ENCODE results near the gene COL5A1. TPM values are rescaled to one million over a fixed set of nuclear protein-coding genes. Genes with fewer than 3 reads are reported as not detected.

The COL5A1 gene
- polyA plus RNA-seq, 3 donors = 0.01 TPM; not detected in 2

DNA sequence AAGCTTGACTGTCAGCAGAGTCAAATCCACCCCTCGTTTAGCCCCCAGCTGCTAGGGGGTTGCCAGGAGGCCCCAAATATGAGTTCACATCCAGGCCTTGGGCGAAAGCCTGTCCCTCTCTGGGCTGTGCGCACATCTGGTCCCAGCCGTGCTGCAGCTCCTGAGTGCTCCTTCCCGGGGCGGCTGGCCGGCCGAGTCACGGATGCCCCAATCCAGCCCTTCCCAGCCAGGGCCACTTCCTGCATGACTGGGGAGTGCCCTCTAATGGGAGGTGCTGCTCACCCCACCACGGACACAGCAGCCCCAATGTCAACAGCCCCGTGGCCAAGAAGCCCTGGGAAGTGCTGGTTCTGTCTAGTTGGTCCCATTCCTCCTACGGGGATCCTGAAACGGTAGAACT, 135.6 kb downstream of the COL5A1 start:
- H3K27ac ChIP-seq (ENCODE audit: low read depth in 1 of 2, low read length in 2 of 2) = no peak overlapping the region
- DNase-seq = no peak
- no peaks in the 10 kb centered on the region for H4K20me1 ChIP-seq (ENCODE audit: insufficient read depth, low read length)
- H3K79me2 ChIP-seq (ENCODE audit: insufficient read depth, low read length) = no peaks in the 10 kb centered on the region
- TF ChIP-seq CTCF (IDR thresholded peaks at IDR 0.05) = no peak
- Mint-ChIP-seq H3K4me1 (no peaks in the 10 kb centered on the region), H3K27ac (no peak overlapping the region), H3K27me3 (ENCODE audit: low read depth in 3 of 3) (peaks cover 7 to 17% (median 8%) of the 10 kb centered on the region in 3 donors), H3K9me3 (no peaks in the 10 kb centered on the region), H3K36me3 (no peaks in the 10 kb centered on the region), H3K4me3 (no peak overlapping the region)
- intact Hi-C loops (cut with micrococcal nuclease) = no loop called here
- no peaks in the 10 kb centered on the region for H3K9me3 ChIP-seq (replicated peaks in 1 of 2; ENCODE audit: control insufficient read depth in 1 of 2, insufficient read depth in 1 of 2, low read length in 2 of 2)
- H2AFZ ChIP-seq (ENCODE audit: insufficient read depth, low read depth, low read length, poor library complexity, severe bottlenecking) = no peak overlapping the region
- H3K27me3 ChIP-seq (ENCODE audit: control insufficient read depth in 2 of 2, insufficient read depth in 2 of 2, low read length in 2 of 2) = no peaks in the 10 kb centered on the region
- no peak overlapping the region for H3K9ac ChIP-seq (ENCODE audit: insufficient read depth, low read length, poor library complexity, severe bottlenecking)
- WGBS (ENCODE audit: insufficient coverage) = 94% methylated on average over 13 of the region's 13 CpGs
- no peak overlapping the region for H3K4me3 ChIP-seq (replicated peaks in 1 of 3; ENCODE audit: low read depth in 2 of 3, low read length in 3 of 3)
- H3K36me3 ChIP-seq (replicated peaks in 1 of 2; ENCODE audit: control insufficient read depth in 1 of 2, insufficient read depth in 2 of 2, low read length in 2 of 2) = no peaks in the 10 kb centered on the region
- no peaks in the 10 kb centered on the region for H3K4me1 ChIP-seq (ENCODE audit: control insufficient read depth in 1 of 2, insufficient read depth in 2 of 2, low read length in 2 of 2)
- no peak overlapping the region for H3K4me2 ChIP-seq (replicated peaks; ENCODE audit: extremely low read depth, low read length, poor library complexity, severe bottlenecking)

DNA sequence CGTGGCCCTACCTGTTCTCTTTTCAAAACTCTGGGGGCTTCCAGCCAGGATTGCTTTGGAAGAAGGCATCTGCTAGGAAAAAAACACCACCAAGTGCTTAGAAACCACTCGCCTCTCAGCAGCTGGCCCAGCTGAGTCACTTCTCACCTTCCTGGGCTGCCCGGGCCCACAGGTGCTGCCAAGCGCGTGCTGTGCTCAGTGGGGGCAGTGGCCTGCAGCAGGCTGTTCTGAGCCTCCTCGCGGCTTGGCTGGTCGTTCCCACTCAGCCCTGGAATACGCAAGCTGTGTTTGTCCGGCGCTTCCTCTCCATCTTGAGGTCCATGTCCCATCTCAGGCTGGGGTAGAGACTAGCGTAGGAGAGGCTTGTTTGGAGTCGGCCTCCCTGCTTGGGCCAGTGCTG, 136.6 kb downstream of the COL5A1 start:
- no peak overlapping the region for H3K27ac Mint-ChIP-seq
- Histone ChIP-seq H3K4me1 (ENCODE audit: control insufficient read depth in 1 of 2, insufficient read depth in 2 of 2, low read length in 2 of 2) (no peaks in the 10 kb centered on the region), H3K27me3 (ENCODE audit: control insufficient read depth in 2 of 2, insufficient read depth in 2 of 2, low read length in 2 of 2) (peaks cover 0 to 5% of the 10 kb centered on the region in 2 donors), H3K27ac (ENCODE audit: low read depth in 1 of 2, low read length in 2 of 2) (no peak overlapping the region), H3K36me3 (replicated peaks in 1 of 2; ENCODE audit: control insufficient read depth in 1 of 2, insufficient read depth in 2 of 2, low read length in 2 of 2) (no peaks in the 10 kb centered on the region), H2AFZ (ENCODE audit: insufficient read depth, low read depth, low read length, poor library complexity, severe bottlenecking) (no peak overlapping the region), H3K9me3 (replicated peaks in 1 of 2; ENCODE audit: control insufficient read depth in 1 of 2, insufficient read depth in 1 of 2, low read length in 2 of 2) (no peaks in the 10 kb centered on the region), H4K20me1 (ENCODE audit: insufficient read depth, low read length) (no peaks in the 10 kb centered on the region), H3K4me3 (replicated peaks in 1 of 3; ENCODE audit: low read depth in 2 of 3, low read length in 3 of 3) (no peak overlapping the region), H3K9ac (ENCODE audit: insufficient read depth, low read length, poor library complexity, severe bottlenecking) (no peak overlapping the region), H3K79me2 (ENCODE audit: insufficient read depth, low read length) (no peaks in the 10 kb centered on the region), H3K4me2 (replicated peaks; ENCODE audit: extremely low read depth, low read length, poor library complexity, severe bottlenecking) (no peak overlapping the region)
- intact Hi-C loops (cut with micrococcal nuclease) = no loop called here
- H3K9me3 Mint-ChIP-seq = no peaks in the 10 kb centered on the region
- H3K27me3 Mint-ChIP-seq (ENCODE audit: low read depth in 3 of 3) = peaks cover 7 to 23% (median 10%) of the 10 kb centered on the region in 3 donors
- TF ChIP-seq CTCF (IDR thresholded peaks at IDR 0.05) = no peak
- no peaks in the 10 kb centered on the region for H3K4me1 Mint-ChIP-seq
- no peak overlapping the region for H3K4me3 Mint-ChIP-seq
- WGBS (ENCODE audit: insufficient coverage) = 95% methylated on average over 12 of the region's 13 CpGs
- H3K36me3 Mint-ChIP-seq = no peaks in the 10 kb centered on the region
- DNase-seq = no peak

Measured in CD14-positive monocyte (primary cell).